Adrenal gland (tissue), 12 donors: Measurements from ENCODE around the gene RPL19. TPM values are rescaled to one million over a fixed set of nuclear protein-coding genes. Genes with fewer than 3 reads are reported as not detected.

Experiments used
- DNase-seq, 7 donors: peaks; one replicate each; pipeline ENCODE4 v3.0.0-alpha.2; 2019 to 2020
- H3K27ac ChIP-seq, 5 donors: fragments of 200-600 bp; sonication (generic) in 4 of 5; 1 replicate in 3 of 5; 2 replicates in 2 of 5; pipeline versions ENCODE4 v1.5.1 to v1.8.0; 2016 to 2020; ENCODE audit warnings: mild to moderate bottlenecking in 1 of 5
- H3K27me3 ChIP-seq: fragments of 200-600 bp; 2 replicates; pipeline ENCODE4 v1.8.0; 2021
- H3K36me3 ChIP-seq, 2 donors: fragments of 200-600 bp; replicated peaks in 1 of 2; 1 replicate in 1 of 2; 2 replicates in 1 of 2; pipeline versions ENCODE4 v1.5.1 to v1.8.0; 2018 to 2022
- H3K4me1 ChIP-seq, 2 donors: fragments of 200-600 bp; replicated peaks in 1 of 2; 1 replicate in 1 of 2; 2 replicates in 1 of 2; pipeline versions ENCODE4 v1.5.1 to v1.8.0; 2018 to 2021
- H3K4me3 ChIP-seq, 4 donors: fragments of 200-600 bp; sonication (generic) in 3 of 4; one replicate each; pipeline ENCODE4 v1.5.1; 2016 to 2018
- H3K9me3 ChIP-seq, 3 donors: fragments of 200-600 bp; sonication (generic) in 1 of 3; replicated peaks in 1 of 3; 1 replicate in 2 of 3; 2 replicates in 1 of 3; pipeline versions ENCODE4 v1.5.1 to v1.8.0; 2016 to 2021
- CTCF ChIP-seq, 6 experiments: fragments of 450-650 bp in 4 of 6; fragments of 200-600 bp in 2 of 6; sonication (generic) in 1 of 6; IDR thresholded peaks; 1 replicate in 5 of 6; 2 replicates in 1 of 6; pipeline versions ENCODE4 v1.5.1 to v1.8.0; 2016 to 2021; ENCODE audit warnings: antibody characterized with exemption in 6 of 6, mild to moderate bottlenecking in 2 of 6, moderate library complexity in 1 of 6
- POLR2A ChIP-seq, 2 donors: fragments of 450-650 bp; IDR thresholded peaks; one replicate each; pipeline ENCODE4 v1.6.1; 2017; ENCODE audit warnings: antibody characterized with exemption in 2 of 2, mild to moderate bottlenecking in 2 of 2, moderate library complexity in 1 of 2
- WGBS, 4 donors: extraction: QIAGEN DNeasy Blood & Tissue Kit in 2 of 4; methylation state at CpG; one replicate each; pipeline versions ENCODE4 v1.1.5 to v1.1.7; 2013 to 2017; 5-methylcytosine and 5-hydroxymethylcytosine counted together
- intact Hi-C, 2 donors: fragments of 100-400 bp; cut with DNase I; formaldehyde crosslinking; loops; one replicate each; pipeline versions ENCODE4 v1.14.1 to v1.15.0; 2022 to 2023
- polyA plus RNA-seq, 3 donors: library from polyadenylated mRNA; stranded (reverse); fragments of 200-250 nt in 2 of 3; fragments of 350-450 nt in 1 of 3; fragmentation: Illumina TruSeq in 1 of 3; extraction: RNeasy Lipid Tissue Mini Kit (QIAGEN cat#74804) in 1 of 3; gene quantifications; one replicate each; pipeline ENCODE4 v1.2.3, GENCODE V29; 2013 to 2014
- total RNA-seq, 9 donors: library from RNA; depleted of rRNA in 4 of 9; stranded (reverse); fragments of >200 nt in 4 of 9; fragments of 120-200 nt in 1 of 9; fragmentation: NEBNext Ultra II Directional in 1 of 9; extraction: Animal tissue kit (Norgen Biotek cat#: 25700) in 1 of 9; gene quantifications; one replicate each; pipeline versions ENCODE4 v1.1.0 to v1.2.4, GENCODE V29; 2013 to 2023
- donor health status: healthy with polysubstance abuse.
- donor health status: Bipolar disorder and iron deficiency.
- donor health status: DM: yes; HTN: yes; CAD: no.
- donor health status: DM: no; HTN: no; CAD: no.
- donor health status: DM: no; HTN: no; CAD: no.
- donor health status: DM: yes; HTN: yes; CAD: no.

Gene RPL19
- total and polyA plus RNA-seq, 12 donors: 1,513 to 4,908 (median 2,461) TPM

- no peaks in the 10 kb centered on the region for H3K36me3 ChIP-seq
- peaks cover 8 to 20% of the 10 kb centered on the region in 2 donors for H3K4me1 ChIP-seq
- WGBS, 4 donors: 2 to 12% (median 4%) methylated on average over 9 to 68 of the region's 68 CpGs
- no peak for DNase-seq
- H3K4me3 ChIP-seq: peak overlapping the region in 1 of 4 donors; percentile 52
- H3K27me3 ChIP-seq: peaks cover 16% of the 10 kb centered on the region
- TF ChIP-seq CTCF (IDR thresholded peaks at IDR 0.05) (no peak), POLR2A (IDR thresholded peaks at IDR 0.05) (no peak)
- intact Hi-C loops: no loop called here
- H3K27ac ChIP-seq: no peak overlapping the region
- no peaks in the 10 kb centered on the region for H3K9me3 ChIP-seq
Measured at GRCh38 chr17:39224778-39225307, 24.8 kb downstream of the RPL19 start.

DNA sequence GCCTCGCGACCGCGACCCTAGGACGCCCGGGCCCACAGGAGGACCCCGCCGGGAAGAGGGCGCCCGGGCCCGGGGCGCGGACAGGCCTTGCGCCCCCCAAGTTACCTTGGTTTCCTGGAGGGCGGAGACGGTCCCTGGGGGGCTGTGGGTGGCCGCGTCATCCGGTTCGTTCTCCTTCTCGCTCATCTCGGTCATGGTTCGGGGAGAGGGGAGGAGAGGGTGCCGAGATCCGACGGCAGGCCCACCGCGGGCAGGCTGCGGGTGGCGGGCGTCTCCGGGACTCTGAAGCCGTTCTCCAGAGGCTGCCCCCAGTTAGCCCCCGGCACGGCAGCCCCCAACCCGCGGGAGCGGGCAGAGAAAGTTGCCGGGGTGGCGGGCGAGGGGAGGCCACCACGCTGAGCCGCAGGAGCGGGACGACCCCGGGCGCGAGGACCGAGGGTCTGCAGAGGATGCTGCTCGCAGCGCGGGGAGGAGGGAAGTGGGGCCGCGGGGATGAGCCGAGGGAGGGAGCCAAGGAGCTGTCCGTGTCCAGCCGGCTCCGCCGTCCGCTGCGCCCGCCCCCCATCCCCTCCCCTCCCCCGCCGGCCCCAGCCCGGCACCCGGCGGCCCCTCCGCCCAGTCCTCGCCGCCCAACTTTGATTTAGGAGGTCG, 25.4 kb downstream of the RPL19 start, which contains the start of gene STAC2:
Gene STAC2 (minus strand): TSS at position 638 of the 651 bp plus-strand sequence. CDS start 443 bp downstream, at position 195.
- Histone ChIP-seq H3K27ac (no peak within 1 kb of the TSS), H3K4me1 (peaks cover 8 to 20% of the 10 kb centered on the region in 2 donors), H3K4me3 (peak within 1 kb of the TSS in 2 of 4 donors; percentile 11 to 52), H3K27me3 (peaks cover 16% of the 10 kb centered on the region), H3K9me3 (no peaks in the 10 kb centered on the region), H3K36me3 (no peaks in the 10 kb centered on the region)
- no peak for TF ChIP-seq POLR2A (IDR thresholded peaks at IDR 0.05)
- TF ChIP-seq CTCF (IDR thresholded peaks at IDR 0.05): no peak
- DNase-seq: no peak
- intact Hi-C loops: no loop called here
- 0 to 4% (median 1%) methylated on average over 11 to 68 of the region's 71 CpGs for WGBS, 4 donors

DNA sequence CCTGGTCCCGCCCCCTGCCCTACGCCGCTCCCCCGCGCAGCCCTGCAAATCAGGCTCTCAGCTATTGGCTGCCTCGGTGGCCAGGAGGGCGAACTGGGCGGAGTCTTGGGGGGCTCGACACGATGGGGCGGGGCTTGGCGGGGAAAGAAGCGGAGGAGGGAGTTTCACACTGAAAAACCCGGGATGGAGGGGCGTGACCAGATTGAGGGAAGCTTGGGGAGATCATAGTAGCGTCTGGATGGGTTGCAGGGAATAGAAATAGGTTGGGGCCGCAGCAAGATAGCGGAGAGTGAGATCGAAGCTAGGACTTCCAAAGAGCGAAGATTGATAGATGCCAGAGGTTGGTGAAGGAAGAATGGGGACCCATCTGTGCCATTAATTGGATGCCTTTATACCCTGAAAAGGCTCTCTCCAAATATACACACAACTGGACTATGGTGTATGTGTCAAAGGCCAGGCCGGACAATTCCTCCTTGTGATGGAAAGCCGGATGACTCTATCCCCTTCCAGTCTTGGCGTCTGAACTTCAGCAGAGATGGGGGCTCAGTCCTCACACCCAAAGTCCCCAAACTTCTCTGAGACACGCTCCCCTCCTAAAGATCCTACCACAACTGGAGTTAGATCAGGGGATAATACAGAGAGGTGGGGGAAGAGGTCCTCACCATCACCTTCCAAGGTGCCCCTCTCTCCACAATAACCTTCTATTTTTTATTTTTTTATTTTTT, 26.0 kb downstream of the RPL19 start:
- peak in 6 of 7 donors; percentile 38 to 75 (median 54) for DNase-seq
- WGBS, 4 donors: 17 to 25% (median 20%) methylated on average over 14 to 24 of the region's 24 CpGs
- H3K9me3 ChIP-seq: no peaks in the 10 kb centered on the region
- peaks cover 8 to 20% of the 10 kb centered on the region in 2 donors for H3K4me1 ChIP-seq
- H3K27ac ChIP-seq: no peak overlapping the region
- TF ChIP-seq POLR2A (IDR thresholded peaks at IDR 0.05): no peak
- no peak for TF ChIP-seq CTCF (IDR thresholded peaks at IDR 0.05)
- peaks cover 20% of the 10 kb centered on the region for H3K27me3 ChIP-seq
- peak overlapping the region in 2 of 4 donors; percentile 11 to 52 for H3K4me3 ChIP-seq
- H3K36me3 ChIP-seq: no peaks in the 10 kb centered on the region
- intact Hi-C loops: no loop called here

DNA sequence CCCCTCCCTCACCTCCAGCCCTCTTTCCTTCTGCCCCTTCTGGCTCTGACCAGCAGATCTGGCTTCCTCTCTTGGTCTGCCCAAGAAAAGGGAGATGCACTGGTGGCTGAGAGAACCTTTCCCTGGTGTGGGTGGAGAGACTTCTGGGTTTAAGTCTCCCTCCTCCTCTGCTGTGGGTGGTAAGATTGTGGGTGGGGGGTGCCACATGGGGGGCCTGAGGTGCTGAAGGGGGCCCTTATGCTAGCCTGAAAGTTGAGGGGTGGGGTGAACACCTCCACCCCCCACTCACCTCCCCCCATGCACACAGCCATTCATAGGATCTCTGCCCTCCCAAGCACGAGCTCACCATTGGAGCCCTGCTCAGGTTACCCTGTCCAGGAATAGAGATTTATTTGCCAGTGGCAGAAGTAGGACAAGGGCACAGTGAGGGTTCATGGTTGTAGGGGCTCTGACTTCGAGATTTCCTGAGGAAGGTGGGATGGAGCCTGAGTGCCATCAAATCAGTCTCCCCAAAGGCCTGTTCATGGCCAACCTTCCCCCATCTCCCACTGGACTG, 27.4 kb downstream of the RPL19 start:
- H3K27me3 ChIP-seq: peaks cover 26% of the 10 kb centered on the region
- DNase-seq: no peak
- TF ChIP-seq CTCF (IDR thresholded peaks at IDR 0.05) (no peak), POLR2A (IDR thresholded peaks at IDR 0.05) (no peak)
- intact Hi-C loops: no loop called here
- 32 to 43% (median 39%) methylated on average over 1 to 2 of the region's 2 CpGs; no CpG with 5 or more reads in 1 of the 4 donors for WGBS, 4 donors
- H3K36me3 ChIP-seq: no peaks in the 10 kb centered on the region
- no peak overlapping the region for H3K27ac ChIP-seq
- no peaks in the 10 kb centered on the region for H3K9me3 ChIP-seq
- no peak overlapping the region for H3K4me3 ChIP-seq
- H3K4me1 ChIP-seq: peaks cover 8 to 20% of the 10 kb centered on the region in 2 donors
